Glutamatergic neuron (in vitro differentiated cells): Measurements from ENCODE around the gene WNT7B. TPM values are rescaled to one million over a fixed set of nuclear protein-coding genes. Genes with fewer than 3 reads are reported as not detected.

Source experiments
- DNase-seq: peaks from one replicate; pipeline ENCODE4 v3.0.0; 2022
- H3K27ac Mint-ChIP-seq: one replicate; pipeline ENCODE4 v1.8.0; 2020; ENCODE audit warnings: mild to moderate bottlenecking, mixed read lengths, inconsistent platforms; ENCODE audit not compliant: unreplicated experiment
- H3K27me3 Mint-ChIP-seq: one replicate; pipeline ENCODE4 v1.8.0; 2020; ENCODE audit warnings: mild to moderate bottlenecking, moderate library complexity, mixed read lengths, inconsistent platforms; ENCODE audit not compliant: unreplicated experiment
- H3K36me3 Mint-ChIP-seq: one replicate; pipeline ENCODE4 v1.8.0; 2020; ENCODE audit warnings: mild to moderate bottlenecking, mixed read lengths, inconsistent platforms; ENCODE audit not compliant: unreplicated experiment
- H3K4me1 Mint-ChIP-seq: one replicate; pipeline ENCODE4 v1.8.0; 2020; ENCODE audit warnings: mild to moderate bottlenecking, low read depth, mixed read lengths, inconsistent platforms; ENCODE audit not compliant: unreplicated experiment
- H3K4me3 Mint-ChIP-seq: one replicate; pipeline ENCODE4 v1.8.0; 2020; ENCODE audit warnings: mild to moderate bottlenecking, mixed read lengths, inconsistent platforms; ENCODE audit not compliant: unreplicated experiment
- H3K9me3 Mint-ChIP-seq: one replicate; pipeline ENCODE4 v1.8.0; 2020; ENCODE audit warnings: mild to moderate bottlenecking, moderate library complexity, mixed read lengths, inconsistent platforms; ENCODE audit not compliant: unreplicated experiment
- total RNA-seq: library from RNA; stranded (reverse); fragmentation: NEBNext Ultra II Directional; extraction: Animal tissue kit (Norgen Biotek cat#: 25700); gene quantifications from one replicate; pipeline ENCODE4 v1.2.1, GENCODE V29; 2021; ENCODE audit not compliant: unreplicated experiment
- TF ChIP-seq, protein P1 (sequence below): fragments of 200-600 bp; sonication (generic); IDR thresholded peaks from one replicate; pipeline ENCODE4 v1.5.0; 2021; ENCODE audit not compliant: partially characterized antibody, unreplicated experiment

The WNT7B gene
- total RNA-seq, 1 donor from 2014 or later: 0.37 TPM

DNA sequence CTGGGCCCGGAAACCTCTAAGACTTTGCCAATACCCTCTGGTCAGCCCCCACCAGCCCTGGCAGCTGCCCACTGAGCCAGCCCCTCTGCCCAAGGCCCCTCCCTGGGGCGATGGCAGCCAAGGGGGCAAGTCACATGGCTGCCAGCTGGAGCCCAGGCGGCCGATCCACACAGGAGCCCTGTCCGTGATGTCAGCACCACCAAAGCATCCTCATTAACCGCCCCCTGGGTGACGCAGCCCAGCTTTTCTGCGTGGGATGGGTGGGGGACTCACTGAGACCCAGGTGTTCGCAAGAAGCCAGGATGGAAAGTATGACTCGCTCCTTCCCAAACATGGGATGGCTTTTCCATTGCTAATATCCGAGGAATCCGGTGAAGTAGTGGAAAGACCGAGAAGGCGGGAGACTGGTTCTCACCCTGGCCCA, 46.6 kb upstream of the WNT7B start:
- Mint-ChIP-seq H3K4me1 (peaks cover 3% of the 10 kb centered on the region), H3K36me3 (no peaks in the 10 kb centered on the region), H3K27ac (no peak overlapping the region), H3K4me3 (no peak overlapping the region), H3K9me3 (peaks cover 10% of the 10 kb centered on the region), H3K27me3 (peaks cover 12% of the 10 kb centered on the region)
- TF ChIP-seq, protein P1, sequence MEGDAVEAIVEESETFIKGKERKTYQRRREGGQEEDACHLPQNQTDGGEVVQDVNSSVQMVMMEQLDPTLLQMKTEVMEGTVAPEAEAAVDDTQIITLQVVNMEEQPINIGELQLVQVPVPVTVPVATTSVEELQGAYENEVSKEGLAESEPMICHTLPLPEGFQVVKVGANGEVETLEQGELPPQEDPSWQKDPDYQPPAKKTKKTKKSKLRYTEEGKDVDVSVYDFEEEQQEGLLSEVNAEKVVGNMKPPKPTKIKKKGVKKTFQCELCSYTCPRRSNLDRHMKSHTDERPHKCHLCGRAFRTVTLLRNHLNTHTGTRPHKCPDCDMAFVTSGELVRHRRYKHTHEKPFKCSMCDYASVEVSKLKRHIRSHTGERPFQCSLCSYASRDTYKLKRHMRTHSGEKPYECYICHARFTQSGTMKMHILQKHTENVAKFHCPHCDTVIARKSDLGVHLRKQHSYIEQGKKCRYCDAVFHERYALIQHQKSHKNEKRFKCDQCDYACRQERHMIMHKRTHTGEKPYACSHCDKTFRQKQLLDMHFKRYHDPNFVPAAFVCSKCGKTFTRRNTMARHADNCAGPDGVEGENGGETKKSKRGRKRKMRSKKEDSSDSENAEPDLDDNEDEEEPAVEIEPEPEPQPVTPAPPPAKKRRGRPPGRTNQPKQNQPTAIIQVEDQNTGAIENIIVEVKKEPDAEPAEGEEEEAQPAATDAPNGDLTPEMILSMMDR: no peak
- no peak for DNase-seq

DNA sequence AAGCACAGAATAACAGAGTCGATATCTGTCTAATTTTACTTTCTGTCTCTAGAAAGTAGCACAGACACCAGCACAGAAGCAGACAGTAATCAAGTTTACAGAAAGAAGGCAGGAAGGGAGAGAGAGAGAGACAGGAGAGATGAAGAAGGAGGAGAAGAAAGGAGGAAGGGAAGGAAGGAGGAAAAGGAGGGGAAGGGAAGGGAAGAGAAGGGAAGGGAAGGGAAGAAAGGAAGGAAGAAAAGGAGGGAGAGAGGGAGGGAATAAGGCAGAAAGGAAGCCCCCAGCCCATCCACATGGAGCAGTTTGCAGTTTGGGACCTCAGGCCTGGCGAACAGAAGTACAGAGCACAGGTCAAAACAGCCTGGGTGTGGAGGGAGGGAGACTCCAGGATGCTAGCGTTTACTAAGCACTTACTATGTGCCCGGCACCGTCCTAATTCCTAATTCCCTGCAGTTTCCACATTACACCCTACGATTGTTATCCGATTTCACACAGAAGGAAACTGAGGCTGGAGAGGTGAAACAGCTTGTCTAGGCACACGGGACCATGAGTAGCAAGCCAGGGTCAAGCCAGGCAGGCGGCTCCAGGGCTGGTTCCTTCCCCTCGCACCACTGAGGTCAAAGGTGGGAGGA, 46.0 kb upstream of the WNT7B start:
- peaks cover 3% of the 10 kb centered on the region for H3K4me1 Mint-ChIP-seq
- TF ChIP-seq, protein P1: no peak
- no peak for DNase-seq
- H3K4me3 Mint-ChIP-seq: no peak overlapping the region
- H3K27ac Mint-ChIP-seq: no peak overlapping the region
- peaks cover 3% of the 10 kb centered on the region for H3K36me3 Mint-ChIP-seq
- peaks cover 11% of the 10 kb centered on the region for H3K27me3 Mint-ChIP-seq
- H3K9me3 Mint-ChIP-seq: peaks cover 12% of the 10 kb centered on the region

DNA sequence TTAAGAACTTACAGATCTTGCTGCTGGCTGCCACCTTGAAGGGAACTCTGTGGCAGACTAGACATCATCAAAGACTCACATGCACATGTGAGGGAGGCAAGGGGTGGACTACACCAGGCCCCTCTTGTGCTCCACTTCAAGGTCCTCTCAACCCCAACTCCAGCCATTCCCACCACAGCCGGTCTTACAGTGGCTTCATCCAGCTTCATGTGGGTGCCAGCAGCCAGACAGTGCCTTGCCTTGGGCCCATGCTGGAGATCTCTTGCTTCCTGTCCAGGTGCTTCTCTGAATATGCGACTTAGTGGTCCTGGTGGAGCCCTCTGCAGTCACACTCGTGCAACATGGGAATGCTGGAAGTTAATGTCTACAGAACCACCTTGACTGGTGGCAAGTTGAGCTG, 44.6 kb upstream of the WNT7B start:
- TF ChIP-seq, protein P1: no peak
- Mint-ChIP-seq H3K27me3 (peaks cover 5% of the 10 kb centered on the region), H3K36me3 (peaks cover 4% of the 10 kb centered on the region), H3K4me1 (no peaks in the 10 kb centered on the region), H3K9me3 (peaks cover 8% of the 10 kb centered on the region), H3K4me3 (no peak overlapping the region), H3K27ac (no peak overlapping the region)
- DNase-seq: no peak

DNA sequence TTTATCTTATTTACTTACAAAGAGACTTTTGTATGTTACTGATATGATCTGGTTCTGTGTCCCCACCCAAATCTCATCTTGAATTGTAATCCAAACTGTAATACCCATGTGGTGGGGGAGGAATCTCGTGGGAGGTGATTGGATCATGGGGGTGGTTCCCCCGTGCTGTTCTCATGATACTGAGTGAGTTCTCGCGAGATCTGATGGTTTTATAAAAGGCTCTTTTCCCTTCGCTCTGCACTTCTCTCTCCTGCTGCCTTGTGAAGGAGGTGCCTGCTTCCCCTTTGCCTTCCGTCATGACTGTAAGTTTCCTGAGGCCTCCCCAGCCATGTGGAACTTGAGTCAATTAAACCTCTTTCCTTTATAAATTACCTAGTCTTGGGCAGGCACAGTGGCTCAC, 42.4 kb upstream of the WNT7B start:
- Mint-ChIP-seq H3K9me3 (peaks cover 6% of the 10 kb centered on the region), H3K36me3 (peaks cover 4% of the 10 kb centered on the region), H3K27me3 (peaks cover 4% of the 10 kb centered on the region), H3K27ac (no peak overlapping the region), H3K4me3 (no peak overlapping the region), H3K4me1 (peaks cover 8% of the 10 kb centered on the region)
- TF ChIP-seq, protein P1: no peak
- no peak for DNase-seq

DNA sequence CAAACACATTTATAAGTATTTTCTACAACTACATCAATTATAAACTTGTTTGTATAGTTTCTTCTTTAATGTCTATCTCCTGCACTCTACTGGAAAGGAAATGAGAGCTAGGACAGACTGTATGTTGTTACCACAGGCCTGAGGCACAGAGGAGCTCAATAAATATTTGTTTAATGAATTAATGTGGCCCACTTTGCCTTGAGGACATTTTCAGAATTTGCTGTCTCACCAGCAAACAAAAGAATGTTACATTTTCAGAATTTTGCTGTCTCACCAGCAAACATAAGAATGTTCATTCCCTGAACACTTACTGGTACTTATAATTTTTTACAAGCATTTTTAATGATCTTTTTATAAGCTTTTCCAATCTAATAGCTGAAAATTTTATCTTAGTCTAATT, 41.9 kb upstream of the WNT7B start:
- Mint-ChIP-seq H3K36me3 (peaks cover 4% of the 10 kb centered on the region), H3K4me1 (peaks cover 8% of the 10 kb centered on the region), H3K9me3 (peaks cover 6% of the 10 kb centered on the region)

More for the DNA sequence above, 41.9 kb upstream of the WNT7B start:
- TF ChIP-seq, protein P1: no peak
- Mint-ChIP-seq H3K27ac (no peak overlapping the region), H3K27me3 (peaks cover 5% of the 10 kb centered on the region), H3K4me3 (no peak overlapping the region)
- no peak for DNase-seq
